ENCODE measurements around the gene B4GALT4.
"Not testable (repeated sequence)": the region's sequence is repeated elsewhere in the genome, so short reads cannot be mapped to it uniquely, and the experiment has no call there.

B4GALT4 gene

DNA sequence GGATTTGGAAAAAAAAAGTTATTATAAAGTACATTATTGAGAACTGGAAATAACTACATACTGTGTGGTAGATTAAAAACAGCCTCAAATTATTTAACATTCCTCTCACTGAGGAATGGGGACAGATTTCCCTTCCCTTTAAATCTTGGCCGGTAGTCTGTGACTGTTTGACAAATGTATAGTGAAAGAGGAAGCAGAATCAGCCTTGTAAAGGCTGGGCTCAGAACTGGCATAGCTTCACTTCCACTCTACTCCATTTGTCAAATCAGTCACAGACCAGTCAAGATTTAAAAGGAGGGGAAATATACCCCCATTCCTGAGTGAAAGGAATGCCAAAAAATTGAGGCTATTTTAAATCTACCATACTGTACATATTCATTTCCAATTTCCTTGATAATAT is 18.2 kb upstream of the B4GALT4 start:
- Histone ChIP-seq H3K27ac (ENCODE audit: low read depth, low read length) (no peak overlapping the region), H3K9me3 (ENCODE audit: control insufficient read depth in 5 of 5, low read length in 5 of 5) (no peaks in the 10 kb centered on the region), H3K9ac (ENCODE audit: low read length in 5 of 5) (no peak overlapping the region), H3K36me3 (ENCODE audit: control insufficient read depth in 5 of 5, insufficient read depth in 5 of 5, low read length in 5 of 5) (no peaks in the 10 kb centered on the region), H3K4me1 (ENCODE audit: control insufficient read depth in 5 of 5, insufficient read depth in 5 of 5, low read length in 5 of 5) (peaks cover 0 to 3% (median 3%) of the 10 kb centered on the region in 5 donors), H3K4me3 (ENCODE audit: low read depth in 1 of 5, low read length in 5 of 5) (no peak overlapping the region), H3K27me3 (ENCODE audit: control insufficient read depth in 5 of 5, insufficient read depth in 4 of 5, low read length in 5 of 5) (no peaks in the 10 kb centered on the region)

DNA sequence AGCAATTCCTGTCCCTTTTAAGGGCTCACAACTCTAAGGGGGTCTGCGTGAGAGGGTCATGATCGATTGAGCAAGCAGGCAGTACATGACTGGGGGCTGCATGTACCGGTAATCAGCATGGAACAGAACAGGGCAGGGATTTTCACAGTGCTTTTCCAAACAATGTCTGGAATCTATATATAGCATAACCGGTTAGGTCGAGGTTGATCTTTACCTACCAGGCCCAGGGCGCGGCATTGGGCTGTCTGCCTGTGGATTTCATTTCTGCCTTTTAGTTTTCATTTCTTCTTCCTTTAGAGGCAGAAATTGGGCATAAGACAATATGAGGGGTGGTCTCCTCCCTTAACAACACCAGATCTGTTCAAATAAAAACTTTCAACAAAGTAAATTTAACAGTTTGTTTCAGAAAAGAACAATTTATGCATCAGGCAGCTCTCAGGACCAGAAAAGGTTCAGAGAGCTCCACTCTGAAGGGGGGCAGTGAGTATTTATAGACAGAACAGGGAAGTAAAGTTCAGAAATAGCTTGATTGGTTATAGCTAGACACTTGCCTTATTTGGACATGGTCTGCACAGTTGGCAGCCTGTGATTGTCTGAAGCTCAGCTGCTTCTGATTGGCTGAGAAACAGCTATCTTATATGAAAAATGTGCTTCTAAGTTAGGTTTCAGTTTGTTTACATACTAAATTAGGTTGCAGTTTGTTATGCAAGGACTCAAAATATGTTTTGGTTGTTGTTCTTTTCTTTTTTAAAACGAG is 17.2 kb upstream of the B4GALT4 start:
- peaks cover 0 to 3% (median 3%) of the 10 kb centered on the region in 5 donors for H3K4me1 ChIP-seq (ENCODE audit: control insufficient read depth in 5 of 5, insufficient read depth in 5 of 5, low read length in 5 of 5)
- no peaks in the 10 kb centered on the region for H3K36me3 ChIP-seq (ENCODE audit: control insufficient read depth in 5 of 5, insufficient read depth in 5 of 5, low read length in 5 of 5)
- no peak overlapping the region for H3K27ac ChIP-seq (ENCODE audit: low read depth, low read length)
- no peaks in the 10 kb centered on the region for H3K9me3 ChIP-seq (ENCODE audit: control insufficient read depth in 5 of 5, low read length in 5 of 5)
- no peaks in the 10 kb centered on the region for H3K27me3 ChIP-seq (ENCODE audit: control insufficient read depth in 5 of 5, insufficient read depth in 4 of 5, low read length in 5 of 5)
- H3K9ac ChIP-seq (ENCODE audit: low read length in 5 of 5) = no peak overlapping the region
- no peak overlapping the region for H3K4me3 ChIP-seq (ENCODE audit: low read depth in 1 of 5, low read length in 5 of 5)

DNA sequence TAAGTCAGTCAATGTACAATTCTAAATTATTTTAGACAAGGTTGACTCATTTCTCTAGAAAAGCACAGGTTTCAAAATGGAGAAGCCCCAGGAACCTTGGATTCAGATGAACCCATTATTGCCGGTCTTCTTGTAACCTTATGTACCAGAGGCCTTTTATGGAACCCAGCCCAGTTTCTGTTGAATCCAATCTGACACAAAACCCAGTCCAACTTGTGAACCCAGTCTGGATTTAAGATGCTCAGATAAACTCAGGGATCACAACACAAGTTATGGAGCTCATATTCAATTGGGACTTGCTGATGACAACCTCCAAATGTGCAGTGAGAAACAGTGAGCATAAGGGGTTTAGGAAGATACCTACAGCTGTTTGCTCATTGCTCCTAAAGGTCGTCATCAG is 16.4 kb upstream of the B4GALT4 start:
- Histone ChIP-seq H3K27me3 (ENCODE audit: control insufficient read depth in 5 of 5, insufficient read depth in 4 of 5, low read length in 5 of 5) (no peaks in the 10 kb centered on the region), H3K27ac (ENCODE audit: low read depth, low read length) (no peak overlapping the region), H3K4me3 (ENCODE audit: low read depth in 1 of 5, low read length in 5 of 5) (no peak overlapping the region), H3K9ac (ENCODE audit: low read length in 5 of 5) (no peak overlapping the region), H3K36me3 (ENCODE audit: control insufficient read depth in 5 of 5, insufficient read depth in 5 of 5, low read length in 5 of 5) (no peaks in the 10 kb centered on the region), H3K4me1 (ENCODE audit: control insufficient read depth in 5 of 5, insufficient read depth in 5 of 5, low read length in 5 of 5) (peaks cover 0 to 3% (median 3%) of the 10 kb centered on the region in 5 donors), H3K9me3 (ENCODE audit: control insufficient read depth in 5 of 5, low read length in 5 of 5) (no peaks in the 10 kb centered on the region)

DNA sequence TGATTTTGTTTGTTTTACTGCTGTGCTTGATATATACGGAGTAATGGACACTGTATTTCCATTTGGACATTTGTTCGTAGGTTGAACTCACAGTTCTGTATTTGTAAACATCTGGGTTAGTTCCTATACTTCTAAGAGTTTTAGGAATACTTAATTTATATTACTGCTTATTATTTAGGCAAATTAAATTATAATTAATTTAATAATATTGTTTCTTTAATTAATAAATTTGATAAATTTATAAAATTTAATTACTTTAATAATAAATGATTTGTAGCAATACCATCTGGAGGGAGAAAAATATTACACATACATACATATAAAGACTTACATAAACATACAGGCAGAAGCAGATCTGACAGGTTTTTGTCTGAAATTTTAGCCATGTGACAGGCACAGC is 14.5 kb upstream of the B4GALT4 start:
- Histone ChIP-seq H3K4me3 (ENCODE audit: low read depth in 1 of 5, low read length in 5 of 5) (no peak overlapping the region), H3K4me1 (ENCODE audit: control insufficient read depth in 5 of 5, insufficient read depth in 5 of 5, low read length in 5 of 5) (peaks cover 0 to 3% (median 3%) of the 10 kb centered on the region in 5 donors), H3K36me3 (ENCODE audit: control insufficient read depth in 5 of 5, insufficient read depth in 5 of 5, low read length in 5 of 5) (no peaks in the 10 kb centered on the region), H3K9ac (ENCODE audit: low read length in 5 of 5) (no peak overlapping the region), H3K27ac (ENCODE audit: low read depth, low read length) (no peak overlapping the region), H3K27me3 (ENCODE audit: control insufficient read depth in 5 of 5, insufficient read depth in 4 of 5, low read length in 5 of 5) (no peaks in the 10 kb centered on the region), H3K9me3 (ENCODE audit: control insufficient read depth in 5 of 5, low read length in 5 of 5) (no peaks in the 10 kb centered on the region)

DNA sequence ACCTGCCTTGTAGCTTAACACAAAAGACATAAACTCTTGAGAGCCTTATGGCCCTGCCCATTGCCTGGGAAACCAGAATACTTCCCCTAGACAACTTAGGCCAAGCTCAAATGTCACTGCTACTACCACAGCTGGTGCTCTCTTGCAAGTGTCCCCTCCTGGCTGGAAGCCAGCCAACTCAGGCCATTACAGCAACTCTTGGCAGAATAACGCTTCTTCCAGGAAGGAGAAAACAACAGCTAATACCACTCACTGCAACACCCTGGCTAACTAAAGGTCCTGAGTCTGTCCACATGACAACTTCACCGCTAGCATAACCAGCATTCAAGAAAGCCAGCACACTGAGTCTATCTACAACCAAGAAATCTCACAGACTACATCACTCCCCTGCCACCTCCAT is 5.1 kb upstream of the B4GALT4 start:
- Histone ChIP-seq H3K27me3 (ENCODE audit: control insufficient read depth in 5 of 5, insufficient read depth in 4 of 5, low read length in 5 of 5) (no peaks in the 10 kb centered on the region), H3K27ac (ENCODE audit: low read depth, low read length) (no peak overlapping the region), H3K9me3 (ENCODE audit: control insufficient read depth in 5 of 5, low read length in 5 of 5) (peaks cover 0 to 6% (median 2%) of the 10 kb centered on the region in 5 donors), H3K4me1 (ENCODE audit: control insufficient read depth in 5 of 5, insufficient read depth in 5 of 5, low read length in 5 of 5) (peaks cover 2 to 17% (median 10%) of the 10 kb centered on the region in 5 donors), H3K9ac (ENCODE audit: low read length in 5 of 5) (no peak overlapping the region), H3K36me3 (ENCODE audit: control insufficient read depth in 5 of 5, insufficient read depth in 5 of 5, low read length in 5 of 5) (no peaks in the 10 kb centered on the region), H3K4me3 (ENCODE audit: low read depth in 1 of 5, low read length in 5 of 5) (no peak overlapping the region)

DNA sequence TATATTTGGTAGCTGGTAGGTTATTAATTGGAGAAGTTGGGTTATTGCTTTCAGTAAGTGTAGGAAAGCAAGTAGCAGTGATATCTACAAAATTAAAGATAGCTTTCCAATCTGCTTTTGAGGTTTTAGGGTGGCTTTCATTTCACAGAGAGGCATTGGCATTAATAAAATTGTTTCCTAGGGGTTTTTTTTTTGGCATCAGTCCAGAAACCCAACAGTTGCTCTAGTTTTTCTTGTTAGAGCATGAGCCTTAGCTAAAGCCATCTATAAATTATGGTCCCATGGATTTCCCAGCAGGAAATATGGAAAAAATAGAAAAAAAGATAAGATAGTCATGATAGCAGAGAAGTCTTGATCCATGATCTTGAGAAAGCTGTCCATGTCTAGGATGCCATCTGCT is 3.0 kb upstream of the B4GALT4 start:
- Histone ChIP-seq H3K9ac (ENCODE audit: low read length in 5 of 5) (no peak overlapping the region), H3K4me3 (ENCODE audit: low read depth in 1 of 5, low read length in 5 of 5) (no peak overlapping the region), H3K36me3 (ENCODE audit: control insufficient read depth in 5 of 5, insufficient read depth in 5 of 5, low read length in 5 of 5) (no peaks in the 10 kb centered on the region), H3K9me3 (ENCODE audit: control insufficient read depth in 5 of 5, low read length in 5 of 5) (peaks cover 0 to 4% (median 2%) of the 10 kb centered on the region in 5 donors), H3K27me3 (ENCODE audit: control insufficient read depth in 5 of 5, insufficient read depth in 4 of 5, low read length in 5 of 5) (no peaks in the 10 kb centered on the region), H3K27ac (ENCODE audit: low read depth, low read length) (no peak overlapping the region), H3K4me1 (ENCODE audit: control insufficient read depth in 5 of 5, insufficient read depth in 5 of 5, low read length in 5 of 5) (peaks cover 2 to 26% (median 25%) of the 10 kb centered on the region in 5 donors)

DNA sequence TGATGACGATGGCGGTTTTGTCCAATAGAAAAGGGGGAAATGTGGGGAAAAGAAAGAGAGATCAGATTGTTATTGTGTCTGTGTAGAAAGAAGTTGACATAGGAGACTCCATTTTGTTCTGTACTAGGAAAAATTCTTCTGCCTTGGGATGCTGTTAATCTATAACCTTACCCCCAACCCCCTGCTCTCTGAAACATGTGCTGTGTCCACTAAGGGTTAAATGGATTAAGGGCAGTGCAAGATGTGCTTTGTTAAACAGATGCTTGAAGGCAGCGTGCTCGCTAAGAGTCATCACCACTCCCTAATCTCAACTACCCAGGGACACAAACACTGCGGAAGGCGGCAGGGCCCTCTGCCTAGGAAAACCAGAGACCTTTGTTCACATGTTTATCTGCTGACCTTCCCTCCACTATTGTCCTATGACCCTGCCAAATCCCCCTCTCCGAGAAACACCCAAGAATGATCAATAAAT is 2.4 kb upstream of the B4GALT4 start:
- not testable (repeated sequence) for H3K9ac ChIP-seq (ENCODE audit: low read length in 5 of 5); H3K27ac ChIP-seq (ENCODE audit: low read depth, low read length); H3K27me3 ChIP-seq (ENCODE audit: control insufficient read depth in 5 of 5, insufficient read depth in 4 of 5, low read length in 5 of 5); H3K4me3 ChIP-seq (ENCODE audit: low read depth in 1 of 5, low read length in 5 of 5); H3K9me3 ChIP-seq (ENCODE audit: control insufficient read depth in 5 of 5, low read length in 5 of 5); H3K36me3 ChIP-seq (ENCODE audit: control insufficient read depth in 5 of 5, insufficient read depth in 5 of 5, low read length in 5 of 5)
- peaks cover 2 to 29% (median 28%) of the 10 kb centered on the region in 5 donors for H3K4me1 ChIP-seq (ENCODE audit: control insufficient read depth in 5 of 5, insufficient read depth in 5 of 5, low read length in 5 of 5)

DNA sequence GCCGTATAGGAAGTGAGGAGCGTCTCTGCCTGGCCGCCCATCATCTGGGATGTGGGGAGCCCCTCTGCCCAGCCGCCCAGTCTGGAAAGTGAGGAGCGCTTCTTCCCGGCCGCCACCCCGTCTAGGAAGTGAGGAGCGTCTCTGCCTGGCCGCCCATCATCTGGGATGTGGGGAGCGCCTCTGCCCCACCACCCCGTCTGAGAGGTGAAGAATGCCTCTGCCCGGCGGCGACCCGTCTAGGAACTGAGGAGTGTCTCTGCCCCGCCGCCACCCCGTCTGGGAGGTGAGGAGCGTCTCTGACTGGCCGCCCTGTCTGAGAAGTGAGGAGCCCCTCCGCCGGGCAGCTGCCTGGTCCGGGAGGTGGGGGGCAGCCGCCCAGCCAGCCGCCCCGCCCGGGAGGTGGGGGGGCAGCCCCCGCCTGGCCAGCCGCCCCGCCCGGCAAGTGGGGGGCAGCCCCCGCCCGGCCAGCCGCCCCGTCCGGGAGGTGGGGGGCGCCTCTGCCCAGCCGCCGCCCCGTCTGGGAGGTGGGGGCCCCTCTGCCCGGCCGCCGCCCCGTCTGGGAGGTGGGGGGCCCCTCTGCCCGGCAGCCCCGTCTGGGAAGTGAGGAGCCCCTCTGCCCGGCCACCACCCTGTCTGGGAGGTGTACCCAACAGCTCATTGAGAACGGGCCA is 1.8 kb upstream of the B4GALT4 start:
- not testable (repeated sequence) for H3K27ac ChIP-seq (ENCODE audit: low read depth, low read length); H3K9me3 ChIP-seq (ENCODE audit: control insufficient read depth in 5 of 5, low read length in 5 of 5); H3K27me3 ChIP-seq (ENCODE audit: control insufficient read depth in 5 of 5, insufficient read depth in 4 of 5, low read length in 5 of 5); H3K9ac ChIP-seq (ENCODE audit: low read length in 5 of 5); H3K36me3 ChIP-seq (ENCODE audit: control insufficient read depth in 5 of 5, insufficient read depth in 5 of 5, low read length in 5 of 5); H3K4me3 ChIP-seq (ENCODE audit: low read depth in 1 of 5, low read length in 5 of 5)
- H3K4me1 ChIP-seq (ENCODE audit: control insufficient read depth in 5 of 5, insufficient read depth in 5 of 5, low read length in 5 of 5) = peaks cover 2 to 29% (median 28%) of the 10 kb centered on the region in 5 donors

DNA sequence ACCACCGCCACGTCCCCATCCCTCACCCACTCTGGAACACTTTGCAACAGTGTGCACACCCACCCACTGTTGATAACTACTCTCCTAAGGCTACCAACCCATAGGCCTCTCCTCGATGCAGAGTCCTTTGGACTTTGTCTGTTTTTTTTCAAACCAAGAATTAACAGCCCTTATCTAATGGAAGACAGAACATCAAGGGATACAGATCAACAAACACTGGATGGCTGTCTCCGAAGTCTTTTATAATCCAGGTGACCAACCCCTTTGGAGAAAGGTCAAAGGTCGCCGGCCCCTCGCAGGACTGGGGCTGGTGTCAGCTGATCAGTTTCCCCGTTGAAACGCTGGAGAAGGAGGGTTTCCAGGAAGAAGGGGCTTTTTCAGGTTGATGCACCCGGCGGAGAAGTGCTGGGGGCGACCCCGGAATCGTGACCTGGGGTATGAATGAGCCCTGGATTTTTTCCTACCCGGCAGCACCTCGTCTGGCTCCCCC is 532 bp downstream of the B4GALT4 start:
- H3K36me3 ChIP-seq (ENCODE audit: control insufficient read depth in 5 of 5, insufficient read depth in 5 of 5, low read length in 5 of 5) = peaks cover 2 to 10% (median 5%) of the 10 kb centered on the region in 5 donors
- H3K27me3 ChIP-seq (ENCODE audit: control insufficient read depth in 5 of 5, insufficient read depth in 4 of 5, low read length in 5 of 5) = no peaks in the 10 kb centered on the region
- peak overlapping the region; percentile 80 to 87 (median 83) for H3K4me3 ChIP-seq (ENCODE audit: low read depth in 1 of 5, low read length in 5 of 5)

DNA sequence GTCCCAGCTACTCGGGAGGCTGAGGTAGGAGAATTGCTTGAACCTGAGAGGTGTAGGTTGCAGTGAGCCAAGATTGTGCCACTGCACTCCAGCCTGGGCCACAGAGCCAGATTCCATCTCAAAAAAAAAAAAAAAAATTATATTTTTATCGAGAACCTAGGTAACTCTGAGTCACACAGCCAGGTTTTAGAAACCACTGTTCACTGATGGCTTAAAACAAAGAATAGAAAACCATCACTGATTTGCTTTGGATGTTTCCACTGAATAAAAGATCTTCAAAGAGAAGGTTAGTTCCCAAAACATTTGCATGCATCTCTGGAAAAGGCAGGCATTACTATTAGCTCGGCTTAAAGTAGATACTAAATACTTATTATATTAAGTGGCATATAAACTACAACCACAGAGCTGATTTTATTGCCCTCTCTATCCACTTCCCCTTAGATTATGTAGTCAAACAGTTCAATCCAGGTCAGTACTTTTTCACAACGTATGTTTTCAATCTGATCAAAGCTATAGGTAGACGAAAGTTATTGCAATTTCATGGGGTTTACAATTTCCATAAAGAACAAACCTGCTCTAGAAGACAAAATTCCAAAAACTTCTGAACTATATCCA is 1.4 kb downstream of the B4GALT4 start:
- H3K4me1 ChIP-seq (ENCODE audit: control insufficient read depth in 5 of 5, insufficient read depth in 5 of 5, low read length in 5 of 5) = peaks cover 0 to 25% (median 22%) of the 10 kb centered on the region in 5 donors
- no peaks in the 10 kb centered on the region for H3K27me3 ChIP-seq (ENCODE audit: control insufficient read depth in 5 of 5, insufficient read depth in 4 of 5, low read length in 5 of 5)
- peak overlapping the region in 3 of 5 donors; percentile 90 to 94 (median 93) for H3K9ac ChIP-seq (ENCODE audit: low read length in 5 of 5)
- H3K36me3 ChIP-seq (ENCODE audit: control insufficient read depth in 5 of 5, insufficient read depth in 5 of 5, low read length in 5 of 5) = peaks cover 5 to 10% (median 8%) of the 10 kb centered on the region in 5 donors
- H3K4me3 ChIP-seq (ENCODE audit: low read depth in 1 of 5, low read length in 5 of 5) = peak overlapping the region in 4 of 5 donors; percentile 80 to 87 (median 84)
- peak overlapping the region; percentile 82 for H3K27ac ChIP-seq (ENCODE audit: low read depth, low read length)
- no peaks in the 10 kb centered on the region for H3K9me3 ChIP-seq (ENCODE audit: control insufficient read depth in 5 of 5, low read length in 5 of 5)

More for the DNA sequence above, 532 bp downstream of the B4GALT4 start:
- peak overlapping the region; percentile 82 for H3K27ac ChIP-seq (ENCODE audit: low read depth, low read length)
- no peaks in the 10 kb centered on the region for H3K9me3 ChIP-seq (ENCODE audit: control insufficient read depth in 5 of 5, low read length in 5 of 5)
- peak overlapping the region; percentile 30 to 94 (median 90) for H3K9ac ChIP-seq (ENCODE audit: low read length in 5 of 5)
- peaks cover 0 to 25% (median 22%) of the 10 kb centered on the region in 5 donors for H3K4me1 ChIP-seq (ENCODE audit: control insufficient read depth in 5 of 5, insufficient read depth in 5 of 5, low read length in 5 of 5)
